ENCODE measurements around the gene PEX16.

The PEX16 gene

DNA sequence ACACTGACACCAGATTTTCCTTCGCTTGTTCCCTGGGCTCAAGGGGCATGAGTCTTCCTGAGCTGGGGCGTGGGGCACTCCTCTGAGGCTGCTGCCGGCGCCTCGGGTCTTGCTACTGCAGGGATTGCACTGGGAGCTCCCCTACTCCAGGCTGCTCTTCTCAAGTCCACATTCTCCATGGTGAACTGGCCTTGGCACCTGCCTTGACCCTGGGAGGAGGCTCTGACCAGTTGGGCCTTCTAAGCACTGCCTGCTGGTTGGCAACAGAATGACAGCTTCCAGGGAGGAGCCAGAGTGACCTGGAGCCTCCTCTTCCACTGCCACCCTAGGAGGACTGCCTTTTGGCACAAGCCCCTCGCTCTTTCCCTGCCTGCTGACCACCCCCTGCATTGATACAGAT is 20.1 kb downstream of the PEX16 start:
- DNase-seq (ENCODE audit: low spot score): no peak

DNA sequence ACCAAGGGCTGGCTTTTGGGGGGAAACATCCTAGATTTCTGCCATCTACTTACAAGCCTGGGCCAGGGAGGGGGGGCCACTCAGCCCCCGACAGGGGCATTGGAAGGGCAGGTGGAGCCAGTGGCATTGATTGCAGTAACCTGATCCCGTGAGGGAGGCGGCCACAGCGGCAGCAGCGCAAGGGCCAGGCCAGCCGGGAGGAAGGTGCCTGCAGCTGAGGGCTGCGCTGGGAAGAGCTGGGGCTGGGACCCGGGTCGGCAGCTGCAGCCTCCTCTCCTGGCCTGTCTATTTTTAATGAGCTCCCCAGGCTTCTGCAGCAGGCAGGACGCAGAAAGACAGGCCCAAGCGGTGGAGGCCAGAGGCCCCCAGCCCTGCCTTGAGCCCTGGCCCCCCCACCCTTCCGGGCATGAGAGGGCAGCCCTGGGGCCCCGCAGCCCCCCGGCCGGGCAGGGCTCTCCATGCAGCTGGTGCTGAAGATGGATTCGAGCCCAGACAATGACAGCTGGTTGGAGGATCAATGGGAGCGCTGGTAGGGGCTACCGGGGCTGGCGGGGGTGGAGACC is 21.2 kb downstream of the PEX16 start:
- no peak for DNase-seq (ENCODE audit: low spot score)

DNA sequence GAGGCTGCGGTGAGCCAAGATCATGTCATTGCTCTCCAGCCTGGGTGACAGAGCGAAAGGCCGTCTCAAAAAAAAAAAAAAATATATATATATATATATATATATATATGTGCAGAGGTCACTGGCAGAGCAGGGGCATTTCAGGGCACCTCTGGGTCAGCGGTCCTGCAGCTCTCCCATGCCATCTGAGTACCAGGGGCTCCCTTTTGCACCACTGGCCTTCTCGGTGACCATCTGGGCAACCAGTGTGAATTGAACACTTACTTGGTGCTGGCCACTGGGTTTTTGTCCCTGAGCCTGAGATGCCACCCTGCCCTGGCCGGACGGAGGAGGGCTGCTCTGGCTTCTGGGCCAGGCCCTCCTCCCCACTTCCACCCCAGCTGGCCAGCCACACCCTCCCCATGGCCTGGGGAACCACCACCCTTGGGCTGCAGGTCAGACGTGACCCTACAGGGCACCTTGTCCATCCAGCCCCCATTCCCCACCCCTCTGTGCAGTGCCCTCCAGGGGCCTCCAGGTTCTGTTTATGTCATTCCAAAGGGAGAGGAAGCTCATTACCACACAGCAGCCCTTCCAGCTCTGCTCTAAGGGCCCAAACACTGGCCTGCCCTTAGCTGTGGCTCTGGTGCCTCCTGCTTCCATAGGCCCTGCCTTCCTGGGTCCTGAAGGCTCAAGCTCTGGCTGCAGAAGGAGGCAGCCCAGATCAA is 22.0 kb downstream of the PEX16 start:
- DNase-seq (ENCODE audit: low spot score): no peak

DNA sequence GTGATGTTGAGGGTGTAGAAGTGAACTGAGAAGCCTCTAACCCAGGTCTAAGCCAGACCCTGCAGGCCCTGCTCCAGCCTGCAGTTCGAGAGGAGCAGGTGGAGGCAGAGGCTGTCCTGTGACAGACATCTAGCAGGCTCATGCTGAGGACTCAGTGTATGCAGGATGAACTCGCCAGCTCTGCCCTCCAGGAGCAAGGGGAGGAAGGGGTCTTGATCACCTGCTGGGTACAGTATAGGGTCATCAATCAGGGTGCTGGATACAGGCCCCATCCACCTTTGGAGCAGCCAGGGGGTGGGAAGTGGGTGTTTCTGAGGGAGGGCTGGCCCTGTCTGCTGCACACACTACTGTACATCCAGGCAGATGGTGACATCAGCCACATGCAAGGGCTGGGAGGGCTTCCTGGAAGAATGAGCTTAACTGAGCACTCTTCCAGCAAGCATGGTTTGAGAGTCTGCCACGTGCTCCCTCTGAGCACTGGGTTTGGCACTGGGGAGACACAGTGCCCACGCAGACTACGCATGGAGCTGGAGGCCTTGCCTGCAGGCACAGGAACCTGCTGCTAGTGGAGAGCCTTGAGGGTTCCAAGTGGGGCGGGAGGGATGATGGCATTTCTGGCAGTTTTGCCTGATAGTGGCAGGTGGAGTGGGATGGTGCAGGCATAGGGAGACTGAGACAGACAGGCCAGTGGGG is 23.0 kb downstream of the PEX16 start:
- no peak for DNase-seq (ENCODE audit: low spot score)

DNA sequence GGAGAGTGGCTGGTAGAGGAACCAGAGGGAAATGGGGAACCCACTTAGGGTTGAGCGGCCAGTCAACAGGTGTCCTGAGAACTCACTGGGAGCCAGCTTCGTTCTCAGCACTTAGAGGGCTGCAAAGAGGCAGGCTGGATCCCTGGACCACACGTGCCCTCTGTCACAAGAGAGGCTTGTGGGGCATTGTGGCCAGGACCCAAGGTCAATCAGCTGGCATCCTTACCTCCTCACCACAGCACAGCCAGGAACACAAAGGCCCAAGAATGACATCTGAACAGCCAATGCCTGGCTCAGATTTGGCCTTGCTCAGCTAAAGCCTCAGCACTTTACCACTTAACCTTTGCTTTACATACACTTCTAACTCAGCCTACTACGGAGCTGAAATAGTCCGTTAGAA is 24.8 kb downstream of the PEX16 start:
- DNase-seq (ENCODE audit: low spot score): no peak

DNA sequence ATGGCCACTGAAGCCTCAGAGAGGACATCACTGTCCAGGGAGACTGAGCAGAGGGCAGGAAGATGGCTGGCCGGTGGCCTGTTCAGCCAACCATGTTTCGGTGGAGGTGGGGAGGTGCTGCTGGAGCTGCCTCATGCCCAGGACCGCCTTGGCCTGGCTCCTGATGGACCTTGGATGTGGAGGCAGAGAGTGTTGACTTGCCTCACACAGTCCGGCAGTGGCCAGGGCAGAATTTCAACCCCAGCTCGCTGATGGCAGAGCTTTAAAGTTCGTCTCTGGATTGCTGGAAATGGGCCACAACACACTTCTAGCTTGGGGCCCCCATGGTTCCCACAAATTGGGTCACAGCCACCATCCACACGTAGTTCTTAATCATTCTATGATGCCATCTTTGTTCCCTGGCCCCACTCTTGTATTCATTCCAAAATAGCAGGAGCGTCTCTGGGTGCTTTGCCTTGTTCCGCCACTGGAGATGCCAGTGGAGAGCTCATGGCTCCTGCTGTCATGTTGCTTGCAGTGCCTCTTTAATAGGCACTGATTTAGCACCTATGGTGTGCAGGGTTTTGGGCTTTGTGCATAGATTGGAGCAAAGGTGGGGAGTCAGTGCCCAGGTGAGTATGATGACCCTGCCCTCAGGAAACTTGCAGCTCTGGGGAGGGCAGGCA is 26.7 kb downstream of the PEX16 start:
- DNase-seq (ENCODE audit: low spot score): no peak

DNA sequence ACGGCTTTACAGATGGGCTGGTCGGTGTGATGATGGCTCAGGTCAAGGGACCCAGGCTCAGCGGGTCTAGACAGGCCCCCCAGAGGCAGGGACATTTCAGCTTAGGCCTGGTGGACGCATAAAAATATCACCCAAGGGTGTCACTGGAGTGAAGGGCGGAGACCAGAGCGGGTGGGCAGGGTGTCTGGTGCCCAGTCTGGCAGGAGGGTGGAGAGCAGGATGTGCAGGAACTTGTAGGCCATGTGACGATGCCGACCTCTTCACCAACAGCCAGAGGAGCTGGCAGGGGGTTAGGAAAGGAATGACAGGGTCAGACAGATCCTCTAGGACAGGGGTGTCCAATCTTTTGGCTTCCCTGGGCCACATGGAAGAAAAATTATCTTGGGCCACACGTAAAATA is 27.7 kb downstream of the PEX16 start:
- no peak for DNase-seq (ENCODE audit: low spot score)

DNA sequence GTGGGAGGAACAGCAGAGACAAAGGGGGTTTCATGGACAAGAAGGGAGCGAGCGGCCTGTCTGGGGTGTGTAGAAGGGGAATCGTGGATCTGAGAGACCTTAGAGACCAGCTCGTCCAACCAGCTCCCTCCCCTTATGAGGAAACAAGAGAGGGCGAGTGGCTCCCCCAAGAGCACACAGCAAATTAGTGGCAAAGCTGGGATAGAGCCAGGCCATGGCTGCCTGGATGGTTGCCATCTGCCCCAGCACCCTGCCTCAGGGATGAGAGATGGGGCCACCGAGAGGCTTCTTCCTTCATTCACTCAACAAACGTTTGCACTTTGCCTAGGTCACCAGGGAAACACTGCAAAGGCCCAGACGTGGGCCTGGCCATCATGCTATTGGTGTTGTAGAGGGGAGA is 28.1 kb downstream of the PEX16 start:
- DNase-seq (ENCODE audit: low spot score): no peak

DNA sequence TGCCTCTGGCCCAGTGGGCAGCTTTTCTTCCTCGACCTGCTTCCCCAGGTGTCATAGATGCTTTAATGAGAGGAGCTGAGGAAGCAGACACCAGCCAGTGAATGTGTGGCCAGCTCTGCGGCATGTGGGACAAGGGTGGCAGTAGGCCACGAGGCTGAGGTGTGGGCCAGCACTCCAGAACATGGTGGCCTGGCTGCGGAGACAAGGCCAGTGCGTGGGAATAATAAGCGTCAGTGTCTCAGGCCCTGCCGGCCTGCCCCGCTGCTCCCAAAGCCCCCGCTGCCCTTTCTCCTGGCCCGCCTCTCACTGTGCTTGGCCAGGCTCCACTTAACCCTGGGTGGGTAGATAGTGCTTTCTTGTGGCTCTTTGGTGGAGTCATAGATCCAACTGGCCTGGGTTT is 30.1 kb downstream of the PEX16 start:
- no peak for DNase-seq (ENCODE audit: low spot score)

DNA sequence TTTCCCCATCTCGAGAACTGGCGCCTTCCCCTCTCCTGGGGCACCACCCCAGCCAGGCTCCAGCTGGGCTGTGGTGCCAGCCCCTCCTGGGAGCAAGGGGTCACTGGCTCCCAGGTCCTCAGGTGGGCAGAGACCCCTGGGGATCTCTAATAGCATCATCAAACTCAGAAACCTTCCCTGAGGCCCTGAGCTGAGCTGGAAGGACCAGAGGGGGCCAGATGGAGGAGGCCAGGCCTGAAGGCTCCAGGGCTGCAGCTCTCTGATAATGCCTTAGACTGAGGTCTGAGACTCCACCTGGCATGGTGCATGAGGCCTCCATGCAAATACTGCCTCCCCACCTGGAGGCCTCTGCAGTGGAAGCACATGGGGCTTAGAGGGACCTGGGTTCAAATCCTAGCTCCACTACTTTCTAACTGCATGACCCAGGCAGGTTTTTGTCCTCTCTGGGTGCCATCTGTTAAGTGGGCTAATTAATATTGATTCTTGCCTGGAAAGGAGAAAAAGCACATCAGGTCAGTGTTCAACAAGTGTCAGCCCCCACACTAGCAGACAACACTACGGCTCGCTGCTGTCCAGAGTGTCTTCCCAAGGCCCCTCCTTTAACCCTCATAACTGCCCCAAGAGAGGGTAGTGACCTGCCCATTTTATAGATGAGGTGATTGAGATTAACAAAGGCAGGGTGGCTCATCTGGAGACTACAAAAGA is 30.7 kb downstream of the PEX16 start:
- no peak for DNase-seq (ENCODE audit: low spot score)

DNA sequence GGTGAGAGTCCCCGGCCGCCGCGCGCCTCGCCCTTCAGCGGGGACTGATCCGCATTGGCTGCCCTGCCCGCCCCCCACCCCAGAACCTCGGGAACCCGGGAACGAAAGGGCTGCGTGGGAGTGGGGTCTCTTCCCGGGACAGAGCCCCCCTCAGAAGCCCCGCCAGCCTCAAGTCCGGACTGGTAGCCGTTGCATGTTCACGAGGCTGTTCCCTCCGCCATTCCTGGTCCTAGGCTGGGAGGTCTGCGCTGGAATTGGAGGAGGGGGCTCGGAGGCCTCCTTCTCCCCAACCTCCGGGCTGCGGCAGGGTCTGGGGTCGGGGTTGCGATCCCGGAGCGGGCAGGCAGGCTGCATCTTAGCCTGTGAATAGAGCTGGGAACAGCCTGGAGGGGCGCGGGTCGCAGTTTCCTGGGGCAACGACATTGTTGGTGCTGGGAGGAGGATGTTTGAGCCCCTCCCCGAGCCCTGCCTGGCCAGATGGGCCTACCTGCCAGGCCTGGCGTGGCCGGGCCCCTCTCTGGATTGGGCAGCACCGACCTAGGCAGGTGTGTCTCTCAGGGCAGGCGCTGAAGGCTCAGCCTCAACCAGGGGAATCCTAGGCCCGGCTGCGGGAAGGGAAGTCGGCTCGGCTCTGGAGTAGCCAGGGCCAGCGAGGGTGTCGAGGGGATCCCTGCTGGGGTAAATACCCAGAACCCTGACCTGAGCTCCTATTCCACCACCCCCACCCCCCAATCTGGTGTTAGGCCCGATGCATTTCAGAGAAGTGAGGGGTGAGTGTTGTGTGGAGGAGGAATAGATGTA is 31.6 kb downstream of the PEX16 start:
- no peak for DNase-seq (ENCODE audit: low spot score)

DNA sequence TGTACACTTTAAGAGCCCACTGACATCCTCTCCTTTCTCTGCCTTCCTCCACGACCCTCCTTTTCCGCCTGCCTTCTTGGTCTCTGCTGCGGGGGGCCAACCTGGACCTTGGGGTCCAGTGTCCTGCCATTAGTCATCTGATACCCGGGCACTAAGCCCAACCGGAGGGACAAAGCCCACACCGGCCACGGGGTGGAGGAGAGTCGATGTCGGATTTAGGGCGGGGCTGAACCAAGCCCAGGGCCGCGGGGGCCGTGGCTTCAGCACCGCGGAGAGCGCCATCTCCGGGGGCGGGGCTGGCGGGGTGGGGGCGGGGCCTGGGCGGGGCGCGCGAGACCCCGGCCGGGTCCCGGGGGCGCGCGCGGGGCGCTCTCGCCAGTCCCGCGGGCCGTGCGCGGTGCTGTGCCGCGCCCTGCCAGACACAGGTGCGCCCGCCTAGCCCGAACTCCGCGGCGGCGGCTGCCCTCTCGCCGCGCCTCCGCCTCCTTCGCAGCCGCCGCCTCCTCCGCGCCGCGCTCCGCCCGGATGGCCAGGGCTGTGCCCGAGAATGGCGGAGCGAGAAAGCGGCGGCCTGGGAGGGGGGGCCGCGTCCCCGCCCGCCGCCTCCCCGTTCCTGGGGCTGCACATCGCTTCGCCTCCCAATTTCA is 32.3 kb downstream of the PEX16 start, which contains the start of gene MAPK8IP1:
MAPK8IP1 (plus strand) TSS at position 378 of the 647 bp plus-strand sequence; CDS start at position 548, 170 bp downstream.
- DNase-seq (ENCODE audit: low spot score): peak; percentile 91

DNA sequence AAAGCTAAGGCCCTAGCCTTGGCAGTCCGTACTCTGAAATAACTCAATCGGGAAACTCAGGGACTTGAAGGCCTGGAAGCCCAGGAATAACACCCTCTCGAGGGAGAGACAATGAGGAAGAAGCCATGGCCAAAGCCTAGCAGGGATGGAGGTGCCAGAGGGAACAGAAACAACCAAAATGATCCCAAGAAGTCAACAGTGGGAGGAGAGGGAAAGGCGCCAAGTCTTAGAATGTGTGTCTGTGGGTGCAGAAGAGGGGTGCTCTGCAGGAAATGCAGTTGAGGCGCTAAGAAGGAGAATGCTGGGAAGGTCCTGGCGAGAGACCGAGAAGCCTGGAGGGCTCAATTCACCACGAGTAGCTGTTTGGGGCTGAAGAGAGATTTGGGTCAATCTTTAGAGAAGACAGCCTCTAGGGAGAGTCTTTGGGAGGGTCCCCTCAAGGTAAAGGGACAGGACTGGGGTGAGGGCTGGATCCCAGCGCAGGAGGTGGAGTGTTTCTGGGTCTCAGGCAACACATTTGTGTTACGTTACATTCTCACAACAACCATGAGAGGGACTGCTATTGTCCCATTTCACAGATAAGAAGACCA is 33.0 kb downstream of the PEX16 start:
- DNase-seq (ENCODE audit: low spot score): no peak

DNA sequence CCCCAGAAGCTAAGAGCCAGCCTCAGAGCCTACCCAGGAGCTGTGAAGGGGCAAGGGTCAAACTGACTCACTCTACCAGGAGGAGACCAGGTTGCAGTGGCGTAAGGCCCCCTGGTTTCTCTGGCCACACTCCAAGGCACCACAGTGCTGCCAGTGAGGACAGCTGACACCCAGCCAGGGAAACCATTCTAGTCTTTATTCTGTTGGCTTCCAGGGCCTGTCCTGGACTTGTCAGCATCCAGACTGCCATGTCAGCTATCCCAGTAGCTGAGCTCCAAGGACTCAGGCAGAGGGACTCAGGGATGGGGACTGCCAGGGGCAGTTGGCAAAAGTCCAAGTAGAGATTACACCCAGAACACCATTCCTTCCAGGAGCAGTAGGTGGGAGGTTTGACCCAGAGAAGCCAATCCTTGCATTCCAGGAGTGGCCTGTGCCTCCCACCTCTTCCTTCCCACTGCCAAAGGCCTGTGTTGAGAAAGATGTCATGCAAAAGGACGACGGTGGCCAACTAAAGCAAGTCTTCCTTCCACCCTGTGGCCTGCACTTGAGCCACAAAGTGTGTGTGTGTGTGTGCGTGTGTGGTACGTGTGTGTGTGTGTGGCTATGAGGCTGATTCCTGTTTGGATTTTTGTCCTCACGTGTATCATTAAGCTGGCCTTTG is 35.8 kb downstream of the PEX16 start:
- DNase-seq (ENCODE audit: low spot score): no peak

DNA sequence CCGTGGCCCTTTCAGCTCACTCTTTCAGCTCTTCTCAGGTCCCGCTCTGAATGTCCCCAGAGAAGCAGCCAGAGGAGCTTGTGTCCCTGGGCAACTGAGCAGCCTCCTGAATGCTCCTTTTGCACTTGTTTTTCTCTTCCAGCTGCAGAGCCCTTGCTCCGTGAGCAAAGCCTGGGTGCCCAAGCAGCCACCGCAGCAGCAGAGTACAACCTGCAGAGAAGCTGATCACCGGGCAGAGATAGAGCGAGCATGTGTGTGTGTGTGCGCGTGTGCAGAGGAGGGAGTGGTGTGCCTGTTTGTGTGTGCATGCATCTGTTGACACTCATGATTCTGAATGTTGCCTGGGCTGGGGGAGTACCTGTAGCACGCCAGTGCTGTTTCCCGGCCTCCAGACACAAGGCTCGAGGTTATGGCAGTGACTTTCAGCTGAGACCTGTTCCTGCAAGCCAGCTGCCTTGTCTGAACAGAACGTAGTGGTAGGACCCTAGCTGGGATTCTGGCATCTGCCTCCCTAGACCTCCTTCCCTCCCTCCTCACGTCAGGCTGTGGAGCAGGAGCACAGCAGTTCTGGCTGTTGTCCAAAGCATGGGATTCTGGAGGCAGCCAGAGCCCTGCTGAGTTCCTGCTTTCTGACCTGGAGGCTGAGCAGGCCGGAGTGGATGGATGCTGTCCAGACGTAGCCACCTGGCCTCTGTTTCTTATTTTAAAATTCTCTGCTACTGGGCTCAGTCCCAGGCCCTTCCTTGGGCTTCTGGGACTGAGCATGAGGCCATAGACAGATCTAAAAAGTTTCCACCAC is 36.7 kb downstream of the PEX16 start:
- no peak for DNase-seq (ENCODE audit: low spot score)

DNA sequence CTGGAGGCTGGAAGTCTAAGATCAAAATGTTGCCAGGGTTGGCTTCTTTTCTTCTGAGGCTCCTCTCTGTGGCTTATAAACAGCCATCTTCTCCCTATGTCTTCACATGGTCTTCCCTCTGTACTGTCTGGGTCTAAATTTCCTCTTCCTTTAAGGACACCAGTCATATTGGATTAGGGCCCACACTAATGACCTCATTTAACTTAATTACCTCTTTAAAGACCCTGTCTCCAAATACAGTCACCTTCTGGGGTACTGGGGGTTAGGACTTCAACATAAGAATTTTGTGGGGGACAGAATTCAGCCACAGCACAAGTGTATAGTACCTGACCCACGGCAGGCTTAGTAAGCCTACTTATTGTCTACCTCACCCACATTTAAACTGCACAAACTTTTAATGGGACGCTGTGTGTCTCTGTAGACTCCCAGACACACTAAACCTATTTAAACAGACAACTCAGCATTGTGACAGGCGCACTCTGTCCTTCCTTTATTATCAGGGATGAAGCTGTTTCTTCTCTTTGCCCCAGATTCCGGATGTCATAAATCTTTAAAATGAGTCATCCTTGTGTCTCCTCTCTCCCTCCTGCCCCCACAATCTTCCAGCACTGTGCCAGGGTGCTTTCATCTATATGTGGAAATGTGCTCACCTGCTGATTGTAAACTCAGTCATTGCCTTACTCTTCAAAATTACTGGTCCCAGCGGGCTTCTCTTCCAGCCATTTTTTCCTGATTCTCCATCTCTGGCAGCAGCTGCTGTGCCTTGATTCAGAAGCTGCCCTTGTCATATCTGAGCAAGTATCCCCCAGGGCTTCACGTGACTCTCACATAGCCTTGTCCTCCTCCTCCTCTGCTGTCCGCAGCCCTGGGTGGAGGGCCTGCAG is 37.6 kb downstream of the PEX16 start:
- no peak for DNase-seq (ENCODE audit: low spot score)

DNA sequence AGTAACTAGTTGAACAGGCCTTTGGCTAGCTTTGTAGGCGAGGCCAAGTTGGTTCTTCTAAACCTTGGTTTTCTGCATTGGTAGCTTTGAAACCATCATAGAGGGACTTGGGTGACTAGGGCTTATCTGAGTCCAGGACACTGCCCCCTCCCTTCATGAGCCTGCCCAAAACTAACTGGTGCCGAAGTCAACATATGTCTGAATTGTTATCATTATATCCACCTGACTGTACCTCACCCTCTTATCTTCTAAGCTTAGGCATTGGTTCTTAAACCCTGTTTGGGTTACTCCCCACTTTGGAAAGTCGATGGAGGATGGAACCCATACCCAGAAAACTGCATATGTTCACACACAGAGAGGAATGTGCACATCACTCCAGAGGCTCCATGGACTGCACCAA is 39.8 kb downstream of the PEX16 start:
- no peak for DNase-seq (ENCODE audit: low spot score)

DNA sequence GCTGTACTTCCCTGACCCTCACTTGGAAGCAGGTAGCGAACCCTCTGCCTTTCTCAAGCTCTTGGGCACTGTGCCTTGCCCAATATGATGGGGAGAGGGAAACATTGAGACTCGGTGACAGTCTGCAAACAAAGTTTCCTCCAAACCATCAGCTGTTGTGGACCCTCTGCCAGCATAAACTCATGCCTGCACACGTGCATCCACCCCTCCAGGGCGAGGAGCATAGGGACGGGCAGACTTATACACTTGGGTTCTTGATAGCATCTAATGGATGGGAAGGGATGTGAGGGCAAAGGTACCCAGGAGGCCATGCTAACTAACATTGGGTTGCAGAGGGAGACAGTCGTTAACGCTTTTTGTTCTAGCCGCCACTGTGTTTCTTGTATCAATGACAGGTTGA is 40.5 kb downstream of the PEX16 start:
- no peak for DNase-seq (ENCODE audit: low spot score)

All from AG20443 (cell line).